A549 treated with GW870086 at 1 μM for 4 hours (cell line): ENCODE results near the gene KCNJ2. TPM values are rescaled to one million over a fixed set of nuclear protein-coding genes. Genes with fewer than 3 reads are reported as not detected.

Experiments used
- total RNA-seq: library from RNA; stranded (reverse); fragments of 200-300 nt; extraction: Qiagen RNA extraction; gene quantifications from 5 replicates; pipeline ENCODE4 v1.2.3, GENCODE V29; 2022; ENCODE audit warnings: low read depth

KCNJ2 gene
- total RNA-seq: 0.03 to 0.07 TPM (median 0.05 TPM) in 5 replicates

DNA sequence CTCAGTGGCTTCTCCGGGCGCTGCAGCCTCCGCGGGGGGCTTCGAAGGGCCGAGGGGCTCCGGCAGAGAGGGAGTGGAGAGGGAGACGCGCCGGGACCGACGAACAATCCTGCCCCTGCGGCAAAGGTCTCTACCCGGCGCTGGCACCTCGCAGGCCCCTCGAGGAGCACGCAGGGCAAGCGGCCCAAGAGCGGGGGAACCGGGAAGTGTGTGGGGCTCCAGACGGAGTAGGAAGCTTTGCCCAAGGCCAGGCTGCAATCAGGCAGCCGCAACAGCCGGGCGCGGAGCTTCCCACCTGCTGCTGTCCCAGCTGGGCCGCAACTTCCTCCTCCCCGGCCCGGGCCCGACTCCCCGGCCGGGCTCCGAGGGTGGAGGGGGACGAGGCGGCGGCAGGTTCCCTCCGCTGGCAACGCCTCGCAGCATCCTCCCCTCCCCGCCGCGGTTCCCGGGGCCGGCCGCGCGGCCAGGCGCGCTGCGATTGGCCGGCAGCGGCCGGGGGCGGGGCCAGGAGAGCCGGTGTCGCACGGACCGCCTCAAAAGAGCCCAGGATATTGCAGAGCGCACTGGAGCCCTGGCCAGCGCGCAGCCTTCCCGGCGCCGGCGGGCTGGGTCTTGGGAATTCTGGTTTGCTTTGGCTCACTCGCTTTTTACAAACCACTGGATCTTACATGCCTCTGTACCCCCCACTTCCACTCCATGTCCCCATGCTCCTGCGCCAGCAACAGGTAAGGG, at the start of gene KCNJ2:
TSS of gene KCNJ2 (plus strand) at position 556 of the 732 bp plus-strand sequence. CDS start 5,508 bp downstream, outside the sequence.

Other genes starting within 250 kb of the KCNJ2 start
- gene KCNJ16, start 94.3 kb upstream of the KCNJ2 start, total RNA-seq: 0.10 to 0.39 TPM (median 0.21 TPM) in 5 replicates